Activated CD4-positive, alpha-beta T cell treated with anti-CD3 and anti-CD28 coated beads, Interleukin-2, amount 50 U/mL, for 48 hours (primary cell): Measurements from ENCODE around the gene ZNF429.
"Not testable (repeated sequence)": the region's sequence is repeated elsewhere in the genome, so short reads cannot be mapped to it uniquely, and the experiment has no call there.

Experiments used
- DNase-seq, 2 experiments: peaks; one replicate each; pipeline ENCODE4 v3.0.0-alpha.2; 2020

Gene ZNF429

GRCh38 chr19:21593502-21593901, 88.1 kb downstream of the ZNF429 start:
- DNase-seq = no peak

DNA sequence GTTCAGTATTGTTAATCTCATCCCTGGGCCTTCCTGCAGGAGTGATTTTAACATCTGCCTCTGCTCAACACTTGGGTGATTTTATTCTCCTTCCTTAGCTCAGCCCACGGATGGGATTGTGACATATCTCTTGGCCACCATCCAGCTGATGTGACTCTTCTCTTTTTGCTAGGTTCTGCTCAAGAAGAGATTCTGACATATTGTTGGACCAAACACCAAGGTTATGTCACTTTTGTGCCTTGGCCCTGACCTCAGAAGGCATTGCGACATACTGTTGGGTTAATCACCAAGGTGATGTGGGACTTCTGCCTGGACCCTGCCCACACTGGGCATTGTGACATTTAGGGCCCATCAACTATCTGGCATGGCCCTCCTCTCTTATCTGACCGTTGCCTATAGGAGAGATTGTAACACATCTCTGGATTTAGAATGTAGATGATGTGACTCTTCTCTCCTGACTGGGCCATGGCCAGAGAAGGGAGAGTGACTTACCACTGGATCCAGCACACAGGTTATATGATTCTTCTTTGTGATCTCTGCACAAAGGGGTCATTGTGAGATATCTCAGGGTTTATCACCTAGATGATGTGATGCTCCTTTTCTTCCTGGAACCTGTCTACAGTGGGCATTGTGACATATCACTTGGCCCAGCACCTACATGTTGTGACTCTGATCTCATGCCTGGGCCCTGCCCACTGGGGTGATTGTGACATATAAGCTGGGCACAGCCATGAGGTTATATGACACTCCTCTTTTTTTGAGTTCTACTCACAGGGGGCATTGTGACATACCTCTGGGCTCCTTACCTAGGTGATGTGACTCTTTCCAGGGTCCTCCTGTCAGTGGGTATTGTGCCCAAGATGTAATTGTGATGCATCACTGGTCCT, 88.8 kb downstream of the ZNF429 start:
- no peak for DNase-seq

- no peak for DNase-seq
These were observed 89.8 kb downstream of the ZNF429 start for GRCh38 chr19:21595185-21595584.

DNA sequence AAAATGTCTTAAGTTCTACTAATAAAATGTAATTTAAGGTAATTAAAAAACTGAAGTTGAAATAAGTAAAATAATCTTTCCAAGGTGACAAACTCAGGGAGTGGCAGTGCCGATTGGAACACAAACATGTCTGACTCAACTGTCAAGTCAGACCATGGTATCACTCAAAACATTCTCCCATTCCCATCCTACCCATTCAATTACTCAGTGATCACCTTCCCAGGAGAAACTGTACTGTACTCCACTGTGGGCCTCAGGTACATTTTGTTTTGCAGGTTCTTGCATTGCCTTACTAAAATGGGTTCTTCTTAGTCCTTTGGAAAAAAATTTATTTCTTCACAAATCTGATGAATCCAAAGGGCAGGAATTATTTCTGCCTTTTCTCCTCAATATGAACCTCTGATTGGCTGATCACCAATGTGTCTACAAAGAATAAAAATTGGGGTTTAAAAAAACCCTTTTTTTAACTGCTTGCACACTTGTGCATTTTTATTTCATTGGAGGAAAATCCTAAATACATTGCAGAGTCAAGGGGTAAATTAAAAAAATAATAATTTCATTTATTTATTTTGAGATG, 96.8 kb downstream of the ZNF429 start:
- no peak for DNase-seq

DNA sequence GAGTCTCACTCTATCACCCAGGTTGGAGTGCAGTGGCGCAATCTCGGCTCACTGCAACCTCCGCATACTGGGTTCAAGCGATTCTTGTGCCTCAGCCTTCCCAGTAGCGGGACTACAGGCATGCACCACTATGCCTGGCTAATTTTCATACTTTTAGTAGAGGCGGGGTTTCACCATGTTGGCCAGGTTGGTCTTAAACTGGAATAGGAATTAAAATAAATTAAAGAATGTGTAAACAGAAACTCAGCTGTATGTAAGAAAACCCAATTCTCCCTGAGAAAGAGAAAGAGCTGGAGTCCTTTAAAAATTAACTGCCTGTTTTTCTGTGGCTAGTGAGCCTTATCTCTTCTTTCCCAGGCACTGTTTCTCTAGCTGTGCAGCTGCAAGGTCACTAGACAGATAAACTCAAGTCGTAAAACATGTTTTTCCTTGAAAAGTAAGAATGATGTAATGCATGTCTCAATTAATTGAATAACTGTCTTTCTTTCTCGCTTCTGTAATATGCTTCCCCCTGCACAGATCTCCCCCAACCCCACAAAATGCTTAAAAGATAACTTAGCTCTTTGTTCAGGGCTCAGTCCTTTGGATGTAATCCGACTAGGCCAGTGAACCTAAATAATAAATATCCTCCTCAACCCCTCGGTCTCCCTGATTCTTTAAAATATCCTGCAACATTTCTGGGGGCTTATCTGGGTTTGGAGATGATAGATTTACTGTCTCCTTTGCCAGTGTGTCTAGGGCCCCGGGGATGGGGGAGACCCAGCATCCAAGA, 97.4 kb downstream of the ZNF429 start:
- not testable (repeated sequence) for DNase-seq

DNA sequence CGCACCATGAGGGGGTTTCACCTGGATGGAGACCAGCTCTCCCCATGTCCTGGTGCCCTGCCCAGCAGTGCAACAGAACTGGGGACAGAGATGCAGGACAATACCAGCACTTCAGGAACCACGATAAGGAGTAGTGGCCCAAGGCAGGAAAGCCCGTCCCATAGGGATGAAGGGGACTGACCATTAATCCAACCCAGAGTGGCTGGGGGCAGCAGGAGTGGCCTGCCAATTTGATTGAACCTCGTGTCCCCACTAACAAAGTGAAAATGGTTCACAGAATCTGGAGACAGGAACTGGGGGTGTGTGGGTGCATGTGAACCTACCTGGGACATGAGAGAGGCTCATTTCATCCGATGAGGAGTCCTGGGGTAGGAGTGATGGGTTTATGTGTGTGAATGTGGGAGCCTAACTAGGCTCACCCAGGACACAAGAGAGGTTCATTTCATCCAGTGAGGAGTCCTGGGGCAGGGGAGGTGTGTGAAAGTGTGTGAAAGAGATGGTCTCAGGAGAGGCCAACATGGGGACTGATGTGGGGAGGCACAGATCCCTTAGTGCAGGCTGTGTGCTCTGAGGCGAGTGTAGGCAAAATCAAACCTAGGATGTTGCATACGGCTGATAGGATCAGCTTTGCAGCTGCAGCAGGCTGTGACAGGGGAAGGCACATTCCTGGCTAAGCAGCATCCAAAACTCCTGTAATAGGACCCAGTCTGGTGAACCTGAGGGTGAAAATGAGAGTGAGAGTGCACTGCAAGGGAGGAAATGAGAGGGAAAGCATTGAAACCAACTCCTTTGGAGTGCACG, 98.2 kb downstream of the ZNF429 start:
- no peak for DNase-seq

GRCh38 chr19:21604351-21604926, 99.0 kb downstream of the ZNF429 start:
- no peak for DNase-seq
